Karpas-422 (cell line): Measurements from ENCODE around the gene DNAAF8. TPM values are rescaled to one million over a fixed set of nuclear protein-coding genes. Genes with fewer than 3 reads are reported as not detected.
A peak's percentile ranks its signal among the peaks of the same experiment; 100 is the strongest.

Source experiments
- DNase-seq: peaks from one replicate; pipeline ENCODE4 v3.0.0-alpha.2; 2015
- H2AFZ ChIP-seq: fragments of 200-600 bp; sonication (generic); 2 replicates; pipeline ENCODE4 v1.6.1; 2014; ENCODE audit warnings: antibody characterized with exemption, low read length, mixed read lengths
- H3K27ac ChIP-seq: fragments of 200-600 bp; sonication (generic); 2 replicates; pipeline ENCODE4 v1.5.1; 2014; ENCODE audit warnings: mild to moderate bottlenecking, low read length, moderate library complexity
- H3K27me3 ChIP-seq: fragments of 200-600 bp; sonication (generic); 2 replicates; pipeline ENCODE4 v1.6.1; 2014; ENCODE audit warnings: low read length, mixed read lengths
- H3K36me3 ChIP-seq: fragments of 200-600 bp; sonication (generic); 2 replicates; pipeline ENCODE4 v1.6.1; 2014; ENCODE audit warnings: low read length, mixed read lengths; ENCODE audit not compliant: insufficient read depth
- H3K4me1 ChIP-seq: fragments of 200-600 bp; sonication (generic); 2 replicates; pipeline ENCODE4 v1.6.1; 2014; ENCODE audit warnings: mild to moderate bottlenecking, low read length, mixed read lengths
- H3K4me2 ChIP-seq: fragments of 200-600 bp; sonication (generic); 2 replicates; pipeline ENCODE4 v1.6.1; 2014; ENCODE audit warnings: low read length, low read depth, mild to moderate bottlenecking; ENCODE audit not compliant: poor library complexity, severe bottlenecking
- H3K4me3 ChIP-seq: fragments of 200-600 bp; sonication (generic); 2 replicates; pipeline ENCODE4 v1.5.1; 2014; ENCODE audit warnings: mild to moderate bottlenecking, antibody characterized with exemption, low read length, mixed read lengths
- H3K79me2 ChIP-seq: fragments of 200-600 bp; sonication (generic); 2 replicates; pipeline ENCODE4 v1.6.1; 2014; ENCODE audit warnings: mild to moderate bottlenecking, low read length, mixed read lengths
- H3K9ac ChIP-seq: fragments of 200-600 bp; sonication (generic); 2 replicates; pipeline ENCODE4 v1.6.0; 2014; ENCODE audit warnings: low read length
- H3K9me2 ChIP-seq: fragments of 200-600 bp; sonication (generic), shearing (Covaris generic); replicated peaks from 2 replicates; pipeline ENCODE4 v1.6.0; 2014; ENCODE audit warnings: mild to moderate bottlenecking, low read length, moderate library complexity; ENCODE audit not compliant: insufficient read depth
- H3K9me3 ChIP-seq: fragments of 300-700, 200-600 bp; sonication (generic); 2 replicates; pipeline ENCODE4 v1.6.1; 2014; ENCODE audit warnings: low read length, mixed read lengths
- H4K20me1 ChIP-seq: fragments of 200-600 bp; sonication (generic); 2 replicates; pipeline ENCODE4 v1.6.1; 2014; ENCODE audit warnings: mild to moderate bottlenecking, antibody characterized with exemption, low read length, low read depth; ENCODE audit not compliant: insufficient read depth
- total RNA-seq: library from RNA; depleted of rRNA; stranded (reverse); fragments of >200 nt; shearing (Covaris generic); gene quantifications from 2 replicates; pipeline ENCODE4 v1.2.3, GENCODE V29; 2014; ENCODE audit warnings: low replicate concordance

DNAAF8 gene
- total RNA-seq, 1 experiment from 2014 or later: 0.22 TPM

DNA sequence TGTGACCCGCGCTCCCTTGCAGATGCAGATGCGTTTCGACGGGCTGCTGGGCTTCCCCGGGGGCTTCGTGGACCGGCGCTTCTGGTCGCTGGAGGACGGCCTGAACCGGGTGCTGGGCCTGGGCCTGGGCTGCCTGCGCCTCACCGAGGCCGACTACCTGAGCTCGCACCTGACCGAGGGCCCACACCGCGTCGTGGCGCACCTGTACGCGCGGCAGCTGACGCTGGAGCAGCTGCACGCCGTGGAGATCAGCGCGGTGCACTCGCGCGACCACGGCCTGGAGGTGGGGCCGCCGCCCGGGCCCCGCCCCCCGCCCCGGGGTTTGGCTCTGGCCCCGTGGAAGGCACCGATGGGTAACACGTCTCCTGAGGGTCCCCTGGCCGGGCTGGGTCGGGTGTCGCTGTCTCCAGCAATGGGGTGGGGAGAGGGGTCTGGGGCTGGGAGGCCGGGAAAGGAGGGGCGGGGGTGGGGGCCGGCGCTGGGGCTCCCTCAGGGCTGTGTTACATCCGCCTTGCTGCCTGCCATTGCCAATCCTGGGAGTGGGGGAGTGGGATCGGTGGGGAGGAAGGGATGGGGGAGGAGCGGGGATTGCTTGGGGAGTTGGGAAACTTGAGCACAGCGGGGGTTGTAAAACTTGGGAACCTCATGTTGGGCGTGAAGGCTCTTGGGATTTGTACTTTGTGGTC lies 40.2 kb upstream of the DNAAF8 start:
- peak overlapping the region; percentile 88 for H3K4me2 ChIP-seq
- peak; percentile 78 for DNase-seq
- H3K4me3 ChIP-seq: peak overlapping the region; percentile 100
- H4K20me1 ChIP-seq: peaks cover 9% of the 10 kb centered on the region
- H3K79me2 ChIP-seq: peaks cover 19% of the 10 kb centered on the region
- H3K9me2 ChIP-seq: no peaks in the 10 kb centered on the region
- peaks cover 33% of the 10 kb centered on the region for H3K4me1 ChIP-seq
- H3K36me3 ChIP-seq: no peaks in the 10 kb centered on the region; the same call in none of the 2 replicates
- H3K9me3 ChIP-seq: no peaks in the 10 kb centered on the region
- H2AFZ ChIP-seq: peak overlapping the region; percentile 36; the same call in 1 of the 2 replicates
- peak overlapping the region; percentile 99 for H3K9ac ChIP-seq
- peak overlapping the region; percentile 70 for H3K27ac ChIP-seq
- no peaks in the 10 kb centered on the region for H3K27me3 ChIP-seq

DNA sequence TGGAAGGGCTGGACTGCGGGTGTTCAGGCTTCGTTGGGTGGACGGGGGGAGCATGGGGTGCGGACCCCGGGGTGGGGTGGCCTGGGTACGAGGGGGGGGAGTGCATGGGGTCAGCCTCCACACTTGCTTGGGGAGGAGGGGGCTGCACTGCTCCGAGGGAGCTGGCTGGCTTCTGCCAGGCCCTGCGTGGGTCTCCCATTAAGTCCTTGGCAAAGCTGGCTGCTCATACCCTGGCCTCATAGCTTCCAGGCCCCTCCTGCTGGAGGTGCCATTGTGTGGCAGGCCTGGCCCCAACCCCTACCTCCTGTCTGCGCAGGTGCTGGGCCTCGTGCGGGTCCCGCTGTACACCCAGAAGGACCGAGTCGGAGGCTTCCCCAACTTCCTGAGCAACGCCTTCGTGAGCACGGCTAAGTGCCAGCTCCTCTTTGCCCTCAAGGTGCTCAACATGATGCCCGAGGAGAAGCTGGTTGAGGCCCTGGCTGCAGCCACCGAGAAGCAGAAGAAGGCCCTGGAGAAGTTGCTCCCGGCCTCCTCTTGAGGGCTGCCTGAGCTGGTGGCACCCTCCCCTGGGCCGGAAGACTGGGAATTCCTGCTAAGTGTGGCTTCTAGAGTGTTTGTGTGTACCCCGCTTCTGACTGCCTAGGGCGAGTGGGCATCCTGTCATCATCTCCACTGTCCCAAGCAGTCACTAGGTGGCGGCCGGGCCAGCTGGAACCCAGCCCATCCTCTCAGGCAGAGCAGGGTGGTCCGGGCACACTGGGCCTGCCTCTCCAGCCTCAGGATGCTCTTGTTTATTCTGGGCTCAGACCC lies 39.5 kb upstream of the DNAAF8 start:
- Histone ChIP-seq H3K36me3 (no peaks in the 10 kb centered on the region; the same call in none of the 2 replicates), H4K20me1 (peaks cover 9% of the 10 kb centered on the region), H3K9me2 (no peaks in the 10 kb centered on the region), H3K4me3 (peak overlapping the region; percentile 100), H2AFZ (no peak overlapping the region), H3K27ac (peak overlapping the region; percentile 70; the same call in 1 of the 2 replicates), H3K4me1 (peaks cover 33% of the 10 kb centered on the region), H3K79me2 (peaks cover 19% of the 10 kb centered on the region), H3K4me2 (peak overlapping the region; percentile 88), H3K9me3 (no peaks in the 10 kb centered on the region), H3K27me3 (no peaks in the 10 kb centered on the region), H3K9ac (peak overlapping the region; percentile 99)
- no peak for DNase-seq

- no peak overlapping the region for H2AFZ ChIP-seq
- H3K27ac ChIP-seq: peak overlapping the region; percentile 62
- no peaks in the 10 kb centered on the region; the same call in none of the 2 replicates for H3K36me3 ChIP-seq
- peaks cover 9% of the 10 kb centered on the region for H4K20me1 ChIP-seq
- H3K4me3 ChIP-seq: peak overlapping the region; percentile 100; the same call in 1 of the 2 replicates
- H3K9me2 ChIP-seq: no peaks in the 10 kb centered on the region
- no peaks in the 10 kb centered on the region for H3K9me3 ChIP-seq
- H3K4me2 ChIP-seq: peak overlapping the region; percentile 88
- no peaks in the 10 kb centered on the region for H3K27me3 ChIP-seq
- H3K79me2 ChIP-seq: peaks cover 19% of the 10 kb centered on the region
- peak overlapping the region; percentile 99 for H3K9ac ChIP-seq
- H3K4me1 ChIP-seq: peaks cover 33% of the 10 kb centered on the region
- DNase-seq: no peak
Measured at GRCh38 chr16:4695473-4696171, 38.7 kb upstream of the DNAAF8 start.

- peak overlapping the region; percentile 62 for H3K27ac ChIP-seq
- DNase-seq: peak; percentile 57
- H3K79me2 ChIP-seq: peaks cover 19% of the 10 kb centered on the region
- peak overlapping the region; percentile 99 for H3K9ac ChIP-seq
- H3K9me3 ChIP-seq: no peaks in the 10 kb centered on the region
- H3K36me3 ChIP-seq: no peaks in the 10 kb centered on the region; the same call in none of the 2 replicates
- H3K9me2 ChIP-seq: no peaks in the 10 kb centered on the region
- peak overlapping the region; percentile 2; the same call in 1 of the 2 replicates for H3K4me3 ChIP-seq
- H4K20me1 ChIP-seq: peaks cover 9% of the 10 kb centered on the region
- H3K4me1 ChIP-seq: peaks cover 33% of the 10 kb centered on the region
- H3K4me2 ChIP-seq: peak overlapping the region; percentile 88
- H3K27me3 ChIP-seq: no peaks in the 10 kb centered on the region
- H2AFZ ChIP-seq: no peak overlapping the region
Measured at GRCh38 chr16:4696172-4696904, 38.0 kb upstream of the DNAAF8 start.

GRCh38 chr16:4696905-4697847 lies 37.2 kb upstream of the DNAAF8 start:
- H2AFZ ChIP-seq: no peak overlapping the region
- H3K27ac ChIP-seq: peak overlapping the region; percentile 62; the same call in 1 of the 2 replicates
- no peaks in the 10 kb centered on the region for H3K9me3 ChIP-seq
- 0 out of 2 replicates have a peak overlapping the region, but pooled peaks have one; percentile 99 for H3K9ac ChIP-seq
- peaks cover 9% of the 10 kb centered on the region for H4K20me1 ChIP-seq
- no peak overlapping the region for H3K4me3 ChIP-seq
- peaks cover under 1% of the 10 kb centered on the region for H3K36me3 ChIP-seq
- no peak for DNase-seq
- H3K4me1 ChIP-seq: peaks cover 33% of the 10 kb centered on the region
- H3K27me3 ChIP-seq: no peaks in the 10 kb centered on the region
- no peak overlapping the region for H3K4me2 ChIP-seq
- H3K9me2 ChIP-seq: no peaks in the 10 kb centered on the region
- peaks cover 19% of the 10 kb centered on the region for H3K79me2 ChIP-seq

DNA sequence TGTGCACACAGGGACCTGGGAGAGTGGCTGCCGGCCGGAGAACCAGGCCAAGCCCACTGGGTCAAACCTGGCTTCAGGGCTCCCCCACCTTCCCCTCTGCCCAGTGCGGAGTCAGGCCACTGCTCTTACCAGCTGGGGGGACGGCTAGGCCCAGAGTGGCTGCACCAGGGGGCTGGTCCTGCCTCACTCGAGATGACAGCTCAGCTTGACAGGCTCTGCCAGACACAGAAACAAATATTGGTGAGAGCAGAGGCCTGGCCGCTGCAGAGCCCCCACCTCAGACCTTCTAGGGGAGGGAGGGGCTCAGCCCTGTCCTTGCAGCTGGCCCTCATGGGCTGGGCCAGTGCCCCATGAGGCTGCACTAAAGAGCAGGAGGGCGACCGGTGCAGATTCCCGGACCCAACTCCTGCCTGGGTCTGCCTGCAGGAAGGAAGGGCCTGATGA lies 36.5 kb upstream of the DNAAF8 start:
- peaks cover 28% of the 10 kb centered on the region for H3K4me1 ChIP-seq
- peaks cover 19% of the 10 kb centered on the region for H3K79me2 ChIP-seq
- H3K27ac ChIP-seq: no peak overlapping the region
- H3K9me2 ChIP-seq: no peaks in the 10 kb centered on the region
- peaks cover 2% of the 10 kb centered on the region for H3K36me3 ChIP-seq
- no peak overlapping the region for H2AFZ ChIP-seq
- no peak overlapping the region for H3K9ac ChIP-seq
- no peak overlapping the region for H3K4me3 ChIP-seq
- H3K27me3 ChIP-seq: no peaks in the 10 kb centered on the region
- no peak for DNase-seq
- no peaks in the 10 kb centered on the region for H3K9me3 ChIP-seq
- no peak overlapping the region for H3K4me2 ChIP-seq
- peaks cover 9% of the 10 kb centered on the region for H4K20me1 ChIP-seq
